ENCODE results near the gene SUPV3L1. TPM values are rescaled to one million over a fixed set of nuclear protein-coding genes. Genes with fewer than 3 reads are reported as not detected.

The SUPV3L1 gene
- total RNA-seq, 1 donor from 2014 or later = 20.5 TPM

DNA sequence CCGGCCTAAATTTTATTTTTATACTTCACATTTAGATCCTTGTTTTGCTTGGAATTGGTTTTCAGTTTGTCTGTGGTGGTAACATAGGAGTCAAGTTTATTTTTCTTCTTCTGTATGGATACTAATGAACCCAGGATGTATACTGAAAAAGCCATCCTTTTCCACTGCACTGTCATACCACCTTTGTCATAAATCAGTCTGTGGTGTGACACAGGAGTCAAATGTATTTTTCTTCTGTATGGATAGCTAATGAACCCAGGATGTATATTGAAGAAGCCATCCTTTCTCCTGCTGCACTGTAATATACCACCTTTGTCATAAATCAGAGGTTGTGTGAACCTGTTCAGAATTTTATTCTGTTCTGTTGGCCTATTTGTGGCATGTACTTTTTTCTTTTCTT lies 34.7 kb upstream of the SUPV3L1 start:
- intact Hi-C loops (cut with DNase I) = no loop called here
- ATAC-seq = no peak

DNA sequence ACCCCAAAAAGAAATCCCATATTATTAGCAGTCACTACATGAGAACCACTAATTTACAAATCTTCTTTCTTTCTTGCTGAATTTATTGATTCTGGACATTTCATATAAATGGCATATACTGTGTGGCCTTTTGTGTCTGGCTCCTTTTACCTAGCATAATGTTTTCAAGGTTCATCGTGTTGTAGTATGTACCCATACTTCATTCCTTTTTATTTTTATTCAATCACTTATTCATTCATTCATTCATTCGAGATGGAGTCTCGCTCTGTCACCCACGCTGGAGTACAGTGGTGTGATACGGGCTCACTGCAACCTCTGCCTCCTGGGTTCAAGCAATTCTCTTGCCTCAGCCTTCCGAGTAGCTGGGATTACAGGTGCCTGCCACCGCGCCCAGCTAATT lies 34.2 kb upstream of the SUPV3L1 start:
- no peaks in the 10 kb centered on the region for H3K27me3 ChIP-seq (ENCODE audit: low read depth)
- H3K9me3 ChIP-seq = no peaks in the 10 kb centered on the region
- TF ChIP-seq, protein P1, sequence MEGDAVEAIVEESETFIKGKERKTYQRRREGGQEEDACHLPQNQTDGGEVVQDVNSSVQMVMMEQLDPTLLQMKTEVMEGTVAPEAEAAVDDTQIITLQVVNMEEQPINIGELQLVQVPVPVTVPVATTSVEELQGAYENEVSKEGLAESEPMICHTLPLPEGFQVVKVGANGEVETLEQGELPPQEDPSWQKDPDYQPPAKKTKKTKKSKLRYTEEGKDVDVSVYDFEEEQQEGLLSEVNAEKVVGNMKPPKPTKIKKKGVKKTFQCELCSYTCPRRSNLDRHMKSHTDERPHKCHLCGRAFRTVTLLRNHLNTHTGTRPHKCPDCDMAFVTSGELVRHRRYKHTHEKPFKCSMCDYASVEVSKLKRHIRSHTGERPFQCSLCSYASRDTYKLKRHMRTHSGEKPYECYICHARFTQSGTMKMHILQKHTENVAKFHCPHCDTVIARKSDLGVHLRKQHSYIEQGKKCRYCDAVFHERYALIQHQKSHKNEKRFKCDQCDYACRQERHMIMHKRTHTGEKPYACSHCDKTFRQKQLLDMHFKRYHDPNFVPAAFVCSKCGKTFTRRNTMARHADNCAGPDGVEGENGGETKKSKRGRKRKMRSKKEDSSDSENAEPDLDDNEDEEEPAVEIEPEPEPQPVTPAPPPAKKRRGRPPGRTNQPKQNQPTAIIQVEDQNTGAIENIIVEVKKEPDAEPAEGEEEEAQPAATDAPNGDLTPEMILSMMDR (IDR thresholded peaks at IDR 0.05) = no peak
- DNase-seq = no peak
- peaks cover 11% of the 10 kb centered on the region for H3K4me1 ChIP-seq
- intact Hi-C loops (cut with DNase I) = no loop called here
- H3K4me3 ChIP-seq = no peak overlapping the region
- no peaks in the 10 kb centered on the region for H3K36me3 ChIP-seq
- H3K27ac ChIP-seq = no peak overlapping the region
- ATAC-seq = no peak

More for the DNA sequence above, 34.7 kb upstream of the SUPV3L1 start:
- Histone ChIP-seq H3K4me3 (no peak overlapping the region), H3K9me3 (no peaks in the 10 kb centered on the region), H3K27ac (no peak overlapping the region), H3K4me1 (peaks cover 11% of the 10 kb centered on the region), H3K36me3 (no peaks in the 10 kb centered on the region), H3K27me3 (ENCODE audit: low read depth) (no peaks in the 10 kb centered on the region)
- TF ChIP-seq, protein P1 (IDR thresholded peaks at IDR 0.05) = no peak
- no peak for DNase-seq

DNA sequence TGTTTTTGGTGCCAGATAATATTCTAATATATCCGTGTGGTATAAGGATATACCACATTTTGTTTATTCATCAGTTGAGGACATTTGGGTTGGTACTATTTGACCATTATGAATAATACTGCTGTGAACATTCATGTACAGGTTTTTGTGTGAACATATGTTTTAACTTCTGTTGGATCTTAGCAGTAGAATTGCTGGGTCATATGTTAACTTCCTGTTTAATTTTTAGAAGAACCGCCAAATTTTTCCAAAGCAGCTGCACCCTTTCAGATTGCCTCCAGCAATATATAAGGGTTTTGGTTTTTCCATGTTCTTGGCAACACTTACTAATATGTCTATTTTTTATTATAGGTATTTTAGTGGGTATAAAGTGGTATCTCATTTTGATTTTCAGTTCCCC lies 33.3 kb upstream of the SUPV3L1 start:
- H3K27ac ChIP-seq = no peak overlapping the region
- TF ChIP-seq, protein P1 (IDR thresholded peaks at IDR 0.05) = no peak
- no peaks in the 10 kb centered on the region for H3K36me3 ChIP-seq
- intact Hi-C loops (cut with DNase I) = no loop called here
- ATAC-seq (no peak), DNase-seq (no peak)
- no peak overlapping the region for H3K4me3 ChIP-seq
- H3K9me3 ChIP-seq = no peaks in the 10 kb centered on the region
- H3K27me3 ChIP-seq (ENCODE audit: low read depth) = no peaks in the 10 kb centered on the region
- H3K4me1 ChIP-seq = peaks cover 11% of the 10 kb centered on the region

DNA sequence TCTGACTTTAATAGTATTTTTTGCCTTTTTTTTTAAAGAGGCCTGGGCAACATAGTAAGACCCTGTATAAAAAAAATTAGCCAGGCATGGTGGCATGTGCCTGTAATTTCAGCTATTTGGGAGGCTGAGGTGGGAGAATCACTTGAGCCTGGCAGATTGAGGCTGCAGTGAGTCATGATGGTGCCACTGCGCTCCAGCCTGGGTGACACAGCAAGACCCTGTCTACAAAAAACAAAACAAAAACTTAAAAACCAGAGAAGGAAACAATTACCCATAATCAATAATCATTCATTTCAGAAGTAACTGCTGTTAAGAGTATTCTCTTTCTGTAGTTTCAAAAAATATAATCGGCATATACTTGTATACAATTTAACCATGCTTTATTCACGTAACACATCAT lies 28.1 kb upstream of the SUPV3L1 start:
- H3K9me3 ChIP-seq = no peaks in the 10 kb centered on the region
- no peak for DNase-seq
- peaks cover 8% of the 10 kb centered on the region for H3K4me1 ChIP-seq
- H3K4me3 ChIP-seq = no peak overlapping the region
- intact Hi-C loops (cut with DNase I) = no loop called here
- TF ChIP-seq, protein P1 (IDR thresholded peaks at IDR 0.05) = no peak
- H3K27ac ChIP-seq = no peak overlapping the region
- no peak for ATAC-seq
- peaks cover 2% of the 10 kb centered on the region for H3K36me3 ChIP-seq
- no peaks in the 10 kb centered on the region for H3K27me3 ChIP-seq (ENCODE audit: low read depth)

DNA sequence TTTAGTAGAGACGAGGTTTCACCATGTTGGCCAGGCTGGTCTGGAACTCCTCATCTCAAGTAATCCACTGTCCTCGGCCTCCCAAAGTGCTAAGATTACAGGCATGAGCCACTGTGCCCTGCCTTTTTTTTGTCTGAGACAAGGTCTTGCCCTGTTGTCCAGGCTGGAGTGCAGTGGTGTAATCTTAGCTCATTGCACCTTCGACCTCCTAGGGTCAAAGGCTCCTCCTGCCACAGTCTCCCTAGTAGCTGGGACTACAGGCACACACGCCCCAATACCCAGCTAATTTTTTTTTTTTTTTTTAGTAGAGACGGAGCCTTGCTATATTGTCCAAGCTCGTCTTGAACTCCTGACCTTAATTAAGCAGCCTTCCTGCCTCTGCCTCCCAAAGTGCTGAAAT lies 26.8 kb upstream of the SUPV3L1 start:
- no peaks in the 10 kb centered on the region for H3K9me3 ChIP-seq
- intact Hi-C loops (cut with DNase I) = no loop called here
- H3K27ac ChIP-seq = no peak overlapping the region
- DNase-seq = no peak
- TF ChIP-seq, protein P1 (IDR thresholded peaks at IDR 0.05) = no peak
- H3K27me3 ChIP-seq (ENCODE audit: low read depth) = no peaks in the 10 kb centered on the region
- H3K4me3 ChIP-seq = no peak overlapping the region
- no peaks in the 10 kb centered on the region for H3K4me1 ChIP-seq
- ATAC-seq = no peak
- peaks cover 15% of the 10 kb centered on the region for H3K36me3 ChIP-seq

DNA sequence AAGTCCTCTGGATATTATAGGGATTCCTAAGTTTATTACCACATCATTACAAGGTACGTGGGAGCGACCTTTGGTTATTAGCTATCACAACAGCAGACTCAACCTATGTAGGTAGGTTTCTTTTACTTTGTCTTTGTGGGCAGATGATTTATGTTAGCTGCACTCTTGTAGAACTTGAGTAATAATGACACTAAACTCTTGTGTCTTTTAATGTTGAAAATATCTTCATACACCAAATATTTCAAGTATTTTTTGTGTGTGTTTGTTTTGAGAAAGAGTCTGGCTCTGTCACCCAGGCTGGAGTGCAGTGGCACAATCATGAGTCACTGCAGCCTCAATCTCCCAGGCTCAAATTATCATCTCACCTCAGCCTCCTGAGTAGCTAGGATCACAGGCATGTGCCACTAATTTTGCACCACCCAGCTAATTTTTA lies 19.2 kb upstream of the SUPV3L1 start:
- intact Hi-C loops (cut with DNase I) = no loop called here
- H3K4me1 ChIP-seq = no peaks in the 10 kb centered on the region
- TF ChIP-seq, protein P1 (IDR thresholded peaks at IDR 0.05) = no peak
- H3K27me3 ChIP-seq (ENCODE audit: low read depth) = no peaks in the 10 kb centered on the region
- no peak overlapping the region for H3K4me3 ChIP-seq
- no peaks in the 10 kb centered on the region for H3K9me3 ChIP-seq
- H3K36me3 ChIP-seq = peaks cover 84% of the 10 kb centered on the region
- DNase-seq (no peak), ATAC-seq (no peak)
- no peak overlapping the region for H3K27ac ChIP-seq

Data from lower lobe of right lung (tissue), 2 donors.